ENCODE results near the gene LSM10. TPM values are rescaled to one million over a fixed set of nuclear protein-coding genes. Genes with fewer than 3 reads are reported as not detected.
A peak's percentile ranks its signal among the peaks of the same experiment; 100 is the strongest.

The LSM10 gene
- total and polyA plus RNA-seq, 8 donors: 5.1 to 261 (median 55.6) TPM

DNA sequence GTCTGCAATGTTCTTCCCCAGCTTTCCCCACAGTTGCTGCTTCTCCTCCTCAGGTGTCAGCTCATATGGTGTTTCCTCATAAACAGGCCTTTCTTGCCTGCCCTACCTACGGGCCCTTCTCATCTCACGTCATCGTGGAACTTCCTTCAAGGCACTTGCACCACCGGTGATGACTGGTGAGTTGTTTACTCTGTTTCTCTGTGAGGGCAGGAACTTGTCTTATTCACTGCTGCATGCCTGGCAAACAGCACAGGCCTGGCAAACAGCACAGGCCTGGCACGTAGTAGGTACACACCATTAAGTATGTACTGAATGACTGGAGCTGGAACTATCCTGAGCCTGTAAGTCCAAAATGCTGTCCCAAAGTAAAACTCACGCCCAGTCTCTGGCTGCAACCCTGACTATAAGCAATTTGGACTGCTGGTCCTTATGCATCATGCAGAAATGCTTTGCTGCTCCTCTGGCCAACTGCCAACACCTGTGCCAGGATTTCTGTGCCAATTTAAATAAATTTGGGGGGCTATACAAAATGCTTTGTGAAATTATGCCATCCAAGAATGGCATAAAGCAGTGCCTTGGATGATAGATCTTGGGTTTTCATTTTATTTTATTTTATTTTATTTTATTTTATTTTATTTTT, 37.7 kb downstream of the LSM10 start:
- no peaks in the 10 kb centered on the region for H3K9me3 ChIP-seq
- DNase-seq: peak in 1 of 2 donors; percentile 44
- H3K27ac ChIP-seq: peak overlapping the region in 2 of 5 donors; percentile 49 to 50
- peaks cover 0 to 13% (median 6%) of the 10 kb centered on the region in 4 donors for H3K4me1 ChIP-seq
- H3K27me3 ChIP-seq: no peaks in the 10 kb centered on the region
- H3K36me3 ChIP-seq: peaks cover 37 to 88% (median 78%) of the 10 kb centered on the region in 4 donors
- WGBS, 5 donors: 56 to 76% (median 71%) methylated on average over 6 of the region's 6 CpGs
- TF ChIP-seq POLR2AphosphoS5 (IDR thresholded peaks at IDR 0.05) (peak in 1 of 3 donors; percentile 30), EP300 (IDR thresholded peaks at IDR 0.05) (no peak), POLR2A (IDR thresholded peaks at IDR 0.05) (no peak)
- TF ChIP-seq, protein P1, sequence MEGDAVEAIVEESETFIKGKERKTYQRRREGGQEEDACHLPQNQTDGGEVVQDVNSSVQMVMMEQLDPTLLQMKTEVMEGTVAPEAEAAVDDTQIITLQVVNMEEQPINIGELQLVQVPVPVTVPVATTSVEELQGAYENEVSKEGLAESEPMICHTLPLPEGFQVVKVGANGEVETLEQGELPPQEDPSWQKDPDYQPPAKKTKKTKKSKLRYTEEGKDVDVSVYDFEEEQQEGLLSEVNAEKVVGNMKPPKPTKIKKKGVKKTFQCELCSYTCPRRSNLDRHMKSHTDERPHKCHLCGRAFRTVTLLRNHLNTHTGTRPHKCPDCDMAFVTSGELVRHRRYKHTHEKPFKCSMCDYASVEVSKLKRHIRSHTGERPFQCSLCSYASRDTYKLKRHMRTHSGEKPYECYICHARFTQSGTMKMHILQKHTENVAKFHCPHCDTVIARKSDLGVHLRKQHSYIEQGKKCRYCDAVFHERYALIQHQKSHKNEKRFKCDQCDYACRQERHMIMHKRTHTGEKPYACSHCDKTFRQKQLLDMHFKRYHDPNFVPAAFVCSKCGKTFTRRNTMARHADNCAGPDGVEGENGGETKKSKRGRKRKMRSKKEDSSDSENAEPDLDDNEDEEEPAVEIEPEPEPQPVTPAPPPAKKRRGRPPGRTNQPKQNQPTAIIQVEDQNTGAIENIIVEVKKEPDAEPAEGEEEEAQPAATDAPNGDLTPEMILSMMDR (IDR thresholded peaks at IDR 0.05): no peak
- H3K4me3 ChIP-seq: no peak overlapping the region
- intact Hi-C loops (cut with DNase I; ENCODE audit: low total_unique reads): no loop called here

DNA sequence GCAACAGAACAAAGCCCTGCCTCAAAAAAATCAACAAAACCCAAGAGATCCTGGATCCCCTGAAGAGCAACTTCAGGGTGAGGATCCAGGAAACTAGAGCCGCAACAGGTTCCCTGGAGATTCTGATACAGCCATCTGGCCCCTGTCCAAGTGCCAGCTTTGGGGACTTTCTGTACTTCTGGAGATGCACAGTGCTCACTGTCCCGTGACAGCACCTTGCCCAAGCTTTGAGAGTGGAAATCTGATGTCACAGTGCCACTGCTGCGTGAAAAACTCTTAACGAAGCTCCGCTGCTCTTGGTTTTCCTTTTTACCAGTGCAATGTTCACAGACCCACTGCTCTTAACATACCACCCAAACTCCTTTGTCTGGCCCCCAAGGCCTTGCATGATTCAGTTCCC, 38.3 kb downstream of the LSM10 start:
- Histone ChIP-seq H3K9me3 (no peaks in the 10 kb centered on the region), H3K4me3 (no peak overlapping the region), H3K27me3 (no peaks in the 10 kb centered on the region), H3K36me3 (peaks cover 43 to 95% (median 85%) of the 10 kb centered on the region in 4 donors), H3K4me1 (peaks cover 0 to 11% (median 4%) of the 10 kb centered on the region in 4 donors), H3K27ac (peak overlapping the region in 2 of 5 donors; percentile 49 to 50)
- 92 to 99% (median 93%) methylated on average over 5 of the region's 5 CpGs for WGBS, 5 donors
- TF ChIP-seq EP300 (IDR thresholded peaks at IDR 0.05) (no peak), POLR2A (IDR thresholded peaks at IDR 0.05) (no peak)
- intact Hi-C loops (cut with DNase I; ENCODE audit: low total_unique reads): no loop called here
- no peak for DNase-seq

DNA sequence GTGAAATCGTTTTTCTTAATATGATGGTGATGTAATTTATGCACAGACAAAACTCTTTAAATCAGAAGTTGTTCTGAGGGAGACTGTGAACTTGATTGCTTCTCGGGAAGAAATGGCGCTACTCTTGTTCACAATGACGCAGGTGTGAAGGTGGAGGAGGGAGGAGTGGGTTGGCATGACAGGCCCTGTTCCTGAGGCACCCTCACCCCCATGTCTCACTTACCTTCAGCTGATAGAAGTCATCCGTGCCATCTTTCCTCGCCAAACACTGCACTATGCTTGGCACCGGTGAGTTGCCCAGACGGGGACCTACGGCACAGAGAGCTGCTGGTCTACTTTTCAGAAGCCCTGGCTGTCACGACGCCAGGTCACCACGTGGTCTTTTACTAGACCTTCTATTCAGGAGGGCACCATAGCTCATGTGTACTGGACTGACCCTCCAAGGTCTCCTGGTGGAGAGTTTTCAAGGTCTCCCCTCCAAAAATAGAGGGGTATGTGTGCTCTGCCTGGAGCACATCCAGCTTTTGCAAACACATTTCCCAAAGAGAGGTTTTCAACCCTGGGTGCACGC, 39.1 kb downstream of the LSM10 start:
- Histone ChIP-seq H3K9me3 (no peaks in the 10 kb centered on the region), H3K36me3 (peaks cover 50 to 97% (median 92%) of the 10 kb centered on the region in 4 donors), H3K4me3 (no peak overlapping the region), H3K4me1 (peaks cover 0 to 11% (median 5%) of the 10 kb centered on the region in 4 donors), H3K27me3 (no peaks in the 10 kb centered on the region), H3K27ac (no peak overlapping the region)
- intact Hi-C loops (cut with DNase I; ENCODE audit: low total_unique reads): no loop called here
- 86 to 92% (median 90%) methylated on average over 7 to 13 of the region's 13 CpGs for WGBS, 5 donors
- DNase-seq: no peak
- TF ChIP-seq EP300 (IDR thresholded peaks at IDR 0.05) (no peak), POLR2AphosphoS5 (IDR thresholded peaks at IDR 0.05) (no peak), POLR2A (IDR thresholded peaks at IDR 0.05) (no peak)
- TF ChIP-seq, protein P1 (IDR thresholded peaks at IDR 0.05): no peak

DNA sequence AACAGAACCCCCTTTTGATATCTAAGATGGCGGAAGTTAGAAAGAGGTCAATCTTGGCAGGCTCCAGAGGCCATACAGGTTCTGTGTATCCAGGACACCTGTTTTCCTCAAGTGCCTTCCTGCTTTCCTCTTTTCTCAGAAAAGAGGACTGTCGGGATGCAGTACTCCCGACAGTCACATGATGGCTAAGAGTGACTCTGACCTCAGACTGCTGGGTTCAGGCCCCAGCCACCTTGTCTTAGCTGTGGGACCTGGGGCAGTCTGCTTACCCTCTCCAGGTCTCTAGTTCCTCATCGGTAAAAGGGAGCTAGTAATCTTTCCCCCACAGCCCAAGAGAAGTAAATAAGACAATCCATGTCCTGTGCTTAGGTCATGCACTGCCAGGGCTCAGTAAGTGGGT, 41.9 kb downstream of the LSM10 start:
- Histone ChIP-seq H3K4me1 (peaks cover 24 to 38% (median 31%) of the 10 kb centered on the region in 4 donors), H3K4me3 (no peak overlapping the region), H3K27ac (no peak overlapping the region), H3K27me3 (no peaks in the 10 kb centered on the region), H3K9me3 (no peaks in the 10 kb centered on the region), H3K36me3 (peaks cover 56 to 95% (median 84%) of the 10 kb centered on the region in 4 donors)
- no peak for DNase-seq
- 72 to 80% (median 75%) methylated on average over 4 of the region's 4 CpGs for WGBS, 5 donors
- intact Hi-C loops (cut with DNase I; ENCODE audit: low total_unique reads): no loop called here
- TF ChIP-seq, protein P1 (IDR thresholded peaks at IDR 0.05): no peak
- TF ChIP-seq POLR2AphosphoS5 (IDR thresholded peaks at IDR 0.05) (no peak), POLR2A (IDR thresholded peaks at IDR 0.05) (no peak), EP300 (IDR thresholded peaks at IDR 0.05) (no peak)

DNA sequence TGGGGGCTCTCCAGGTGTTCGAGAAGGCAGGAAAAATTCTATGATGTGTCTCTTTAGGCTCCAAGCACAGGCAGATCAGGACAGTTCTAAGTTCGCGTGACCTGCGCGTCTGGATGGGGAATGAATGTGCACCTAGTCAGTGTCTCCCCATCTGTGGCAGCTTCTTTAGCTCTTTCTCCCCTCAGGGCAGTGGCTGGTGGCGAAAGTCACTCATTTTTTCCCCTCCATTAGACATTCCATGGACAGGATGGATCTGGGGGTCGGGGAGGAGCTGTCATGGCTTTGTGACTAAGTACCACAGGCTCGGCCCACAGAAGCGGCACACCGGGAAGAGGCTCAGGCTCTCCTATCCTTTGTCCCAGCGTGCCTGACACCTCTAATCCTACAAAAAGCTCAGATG, 43.2 kb downstream of the LSM10 start:
- Histone ChIP-seq H3K27me3 (no peaks in the 10 kb centered on the region), H3K36me3 (peaks cover 56 to 97% (median 86%) of the 10 kb centered on the region in 4 donors), H3K9me3 (no peaks in the 10 kb centered on the region), H3K4me1 (peaks cover 33 to 48% (median 40%) of the 10 kb centered on the region in 4 donors), H3K4me3 (no peak overlapping the region), H3K27ac (no peak overlapping the region)
- intact Hi-C loops (cut with DNase I; ENCODE audit: low total_unique reads): no loop called here
- WGBS, 5 donors: 93 to 95% (median 95%) methylated on average over 8 to 11 of the region's 11 CpGs
- DNase-seq: no peak
- TF ChIP-seq EP300 (IDR thresholded peaks at IDR 0.05) (no peak), POLR2A (IDR thresholded peaks at IDR 0.05) (no peak), POLR2AphosphoS5 (IDR thresholded peaks at IDR 0.05) (no peak)
- TF ChIP-seq, protein P1 (IDR thresholded peaks at IDR 0.05): no peak

Data from stomach (tissue), 9 donors.